Psoas muscle (tissue), 8 donors: Measurements from ENCODE around the gene IMMT. TPM values are rescaled to one million over a fixed set of nuclear protein-coding genes. Genes with fewer than 3 reads are reported as not detected.

Experiments used
- ATAC-seq, 4 donors: fragments of 200-7000 bp; cut with Tn5 transposase; one replicate each; pipeline ENCODE4 v1.9.1; 2020; ENCODE audit warnings: moderate library complexity in 3 of 4, mild to moderate bottlenecking in 2 of 4
- DNase-seq, 2 donors: peaks; one replicate each; pipeline ENCODE4 v3.0.0-alpha.2; 2020
- H3K27ac ChIP-seq: fragments of 200-600 bp; one replicate; pipeline ENCODE4 v1.8.0; 2022
- H3K27me3 ChIP-seq, 3 donors: fragments of 200-600 bp in 1 of 3; one replicate each; pipeline versions ENCODE4 v1.6.1 to v1.8.0; 2013 to 2022; ENCODE audit warnings: low read length in 2 of 3, mild to moderate bottlenecking in 2 of 3, moderate library complexity in 1 of 3; ENCODE audit not compliant: insufficient read depth in 3 of 3
- H3K36me3 ChIP-seq, 2 donors: fragments of 200-600 bp in 1 of 2; one replicate each; pipeline versions ENCODE4 v1.6.1 to v1.8.0; 2013 to 2022; ENCODE audit warnings: low read depth in 1 of 2, mild to moderate bottlenecking in 1 of 2, moderate library complexity in 1 of 2; ENCODE audit not compliant: insufficient read depth in 1 of 2
- H3K4me1 ChIP-seq: fragments of 200-600 bp; one replicate; pipeline ENCODE4 v1.8.0; 2022
- H3K4me3 ChIP-seq: fragments of 200-600 bp; one replicate; pipeline ENCODE4 v1.8.0; 2022; ENCODE audit warnings: mild to moderate bottlenecking
- H3K9me3 ChIP-seq: fragments of 200-600 bp; one replicate; pipeline ENCODE4 v1.8.0; 2022
- CTCF ChIP-seq: fragments of 200-600 bp; IDR thresholded peaks from one replicate; pipeline ENCODE4 v1.8.0; 2022; ENCODE audit warnings: antibody characterized with exemption
- WGBS, 3 donors: extraction: QIAGEN DNeasy Blood & Tissue Kit; methylation state at CpG; one replicate each; pipeline versions ENCODE4 v1.1.6 to v1.1.7; 2013; 5-methylcytosine and 5-hydroxymethylcytosine counted together
- intact Hi-C, 2 donors: fragments of 100-400 bp; cut with DNase I; formaldehyde crosslinking; loops; one replicate each; pipeline versions ENCODE4 v1.11.0 to v1.14.2; 2022
- polyA plus RNA-seq, 3 donors: library from polyadenylated mRNA; stranded (reverse); fragments of 200-250 nt; gene quantifications; one replicate each; pipeline ENCODE4 v1.2.3, GENCODE V29; 2013
- total RNA-seq, 4 donors: library from RNA; stranded (reverse); fragmentation: NEBNext Ultra II Directional in 2 of 4; extraction: Animal tissue kit (Norgen Biotek cat#: 25700) in 2 of 4; gene quantifications; one replicate each; pipeline versions ENCODE4 v1.2.1 to v1.2.4, GENCODE V29; 2021 to 2023
- donor health status: healthy with polysubstance abuse.
- donor health status: DM: no; HTN: no; CAD: no; lungs with moderate emphysema.
- donor health status: Bipolar disorder and iron deficiency.
- donor health status: healthy.
- donor health status: DM: yes; HTN: yes; CAD: no.
- donor health status: DM: no; HTN: no; CAD: no.
- donor health status: DM: no; HTN: no; CAD: no.
- donor health status: DM: yes; HTN: yes; CAD: no.

The IMMT gene
- total and polyA plus RNA-seq, 7 donors, result 132 to 272 (median 151) TPM

GRCh38 chr2:86219896-86220295, 24.6 kb upstream of the IMMT start:
- peaks cover 37% of the 10 kb centered on the region for H3K4me1 ChIP-seq
- no peak overlapping the region for H3K4me3 ChIP-seq
- H3K27ac ChIP-seq, result no peak overlapping the region
- DNase-seq, result no peak
- 73 to 87% (median 87%) methylated on average over 5 of the region's 5 CpGs for WGBS, 3 donors
- intact Hi-C loops, result loop anchor here in 1 of 2 donors (5.0 to 10.0 kb wide), 2 partner anchors 77 to 395 kb away; no protein-coding TSS in a partner anchor
- H3K9me3 ChIP-seq, result no peaks in the 10 kb centered on the region
- TF ChIP-seq CTCF, result no peak
- H3K36me3 ChIP-seq, result peaks cover 3 to 19% of the 10 kb centered on the region in 2 donors
- no peak for ATAC-seq
- no peaks in the 10 kb centered on the region for H3K27me3 ChIP-seq

DNA sequence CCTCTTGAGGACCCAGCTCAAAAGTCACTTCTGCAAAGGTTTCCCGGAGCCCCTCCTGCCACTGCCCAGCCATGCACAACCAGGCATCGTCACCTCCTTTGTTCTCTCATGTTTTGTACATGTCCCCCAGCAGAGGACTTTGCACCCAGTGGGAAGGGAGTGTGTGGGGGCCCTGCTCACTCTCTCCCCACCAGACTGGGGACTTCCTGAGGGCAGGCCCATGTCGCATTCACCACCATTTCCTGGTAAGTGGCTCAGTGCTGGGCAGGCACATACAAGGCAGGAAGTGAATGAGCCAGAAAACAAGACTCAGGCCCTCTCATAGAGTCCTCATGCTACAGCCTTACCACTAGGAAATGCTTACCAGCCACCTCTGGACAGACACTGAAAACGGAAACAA, 22.9 kb upstream of the IMMT start:
- no peaks in the 10 kb centered on the region for H3K27me3 ChIP-seq
- H3K4me1 ChIP-seq, result peaks cover 21% of the 10 kb centered on the region
- H3K9me3 ChIP-seq, result no peaks in the 10 kb centered on the region
- H3K36me3 ChIP-seq, result peaks cover 6 to 36% of the 10 kb centered on the region in 2 donors
- intact Hi-C loops, result no loop called here
- H3K27ac ChIP-seq, result no peak overlapping the region
- WGBS, 3 donors, result 84 to 91% (median 90%) methylated on average over 4 of the region's 4 CpGs
- DNase-seq (no peak), ATAC-seq (no peak)
- H3K4me3 ChIP-seq, result no peak overlapping the region
- TF ChIP-seq CTCF, result no peak

- no peak for TF ChIP-seq CTCF
- Histone ChIP-seq H3K36me3 (peaks cover 6 to 49% of the 10 kb centered on the region in 2 donors), H3K4me3 (peak overlapping the region; percentile 34), H3K9me3 (no peaks in the 10 kb centered on the region), H3K27me3 (no peaks in the 10 kb centered on the region), H3K4me1 (peaks cover 9% of the 10 kb centered on the region), H3K27ac (peak overlapping the region; percentile 2)
- 56 to 59% (median 59%) methylated on average over 13 of the region's 13 CpGs for WGBS, 3 donors
- intact Hi-C loops, result no loop called here
- ATAC-seq (peak in 1 of 4 donors; percentile 20), DNase-seq (no peak)
These were observed 21.6 kb upstream of the IMMT start for GRCh38 chr2:86216575-86217555.

DNA sequence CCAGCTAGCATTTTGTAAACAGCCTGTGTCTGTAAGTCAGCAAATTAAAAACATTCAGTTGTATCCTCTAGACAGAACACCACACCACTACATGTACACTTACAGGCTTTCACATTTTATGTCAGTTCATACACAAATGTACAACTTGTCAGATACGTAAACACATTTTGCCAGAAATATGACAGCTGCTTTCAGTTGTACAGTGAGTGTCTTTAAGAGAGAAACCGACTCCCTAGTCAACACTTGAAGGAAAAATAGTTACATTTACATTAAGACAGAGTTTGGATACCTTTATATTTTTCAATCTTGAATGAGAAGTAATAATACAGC, 19.2 kb upstream of the IMMT start:
- intact Hi-C loops, result no loop called here
- ATAC-seq, result peak in 1 of 4 donors; percentile 12
- WGBS, 3 donors, result 83 to 89% (median 87%) methylated on average over 2 of the region's 2 CpGs

More for the DNA sequence above, 19.2 kb upstream of the IMMT start:
- Histone ChIP-seq H3K4me3 (no peak overlapping the region), H3K36me3 (peaks cover 11 to 73% of the 10 kb centered on the region in 2 donors), H3K9me3 (no peaks in the 10 kb centered on the region), H3K27me3 (no peaks in the 10 kb centered on the region), H3K27ac (peak overlapping the region; percentile 30), H3K4me1 (no peaks in the 10 kb centered on the region)
- DNase-seq, result no peak
- TF ChIP-seq CTCF, result no peak
